Ishikawa (cell line): Measurements from ENCODE around the gene UBE2I.

Experiments
- CREB1 ChIP-seq: IDR thresholded peaks from 2 replicates; pipeline ENCODE4 v1.6.1; 2012; ENCODE audit warnings: low read depth
- EGR1 ChIP-seq: IDR thresholded peaks from 2 replicates; pipeline ENCODE4 v1.6.1; 2012
- EP300 ChIP-seq: IDR thresholded peaks from 2 replicates; pipeline ENCODE4 v1.6.1; 2012; ENCODE audit warnings: borderline replicate concordance
- TCF12 ChIP-seq: IDR thresholded peaks from 2 replicates; pipeline ENCODE4 v1.6.1; 2012; ENCODE audit warnings: low read depth
- TEAD4 ChIP-seq: IDR thresholded peaks from 2 replicates; pipeline ENCODE4 v1.6.1; 2012
- USF1 ChIP-seq: IDR thresholded peaks from 2 replicates; pipeline ENCODE4 v1.6.1; 2012
- TF ChIP-seq, protein P1 (sequence below): IDR thresholded peaks from 2 replicates; pipeline ENCODE4 v1.6.1; 2012

DNA sequence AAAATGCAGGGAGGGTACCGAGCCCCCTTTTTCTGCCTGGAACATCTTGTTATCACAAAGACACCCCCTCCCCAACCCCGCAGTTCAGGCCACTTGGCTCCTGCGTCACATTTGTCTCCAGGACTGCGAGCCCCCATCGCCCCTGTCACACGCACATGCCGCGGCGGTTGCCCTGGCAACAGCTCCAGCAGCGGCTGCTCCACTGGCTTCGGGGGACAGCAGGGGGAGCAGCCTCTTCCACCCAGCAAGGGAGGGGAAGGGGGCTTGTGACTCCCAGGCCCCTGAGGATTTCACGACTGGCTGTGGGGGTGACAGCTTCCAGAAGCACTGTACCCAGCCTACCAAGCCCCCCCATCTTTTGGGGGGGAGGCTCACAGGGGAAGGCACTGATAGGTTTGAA lies 26.6 kb downstream of the UBE2I start:
- TF ChIP-seq CREB1 (no peak), TCF12 (no peak), EP300 (no peak), TEAD4 (no peak), USF1 (no peak), EGR1 (no peak)
- TF ChIP-seq, protein P1, sequence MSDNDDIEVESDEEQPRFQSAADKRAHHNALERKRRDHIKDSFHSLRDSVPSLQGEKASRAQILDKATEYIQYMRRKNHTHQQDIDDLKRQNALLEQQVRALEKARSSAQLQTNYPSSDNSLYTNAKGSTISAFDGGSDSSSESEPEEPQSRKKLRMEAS = no peak
